RPMI8226 (cell line): ENCODE measurements around the gene CXorf65.

ENCODE experiments used
- DNase-seq: peaks from one replicate; pipeline ENCODE4 v3.0.0-alpha.2; 2015

CXorf65 gene

GRCh38 chrX:71105628-71106027 is 912 bp downstream of the CXorf65 start:
- no peak for DNase-seq

- DNase-seq, result peak; percentile 16
These were observed 3.2 kb downstream of the CXorf65 start for GRCh38 chrX:71103110-71103983.

GRCh38 chrX:71102292-71102691 is 4.2 kb downstream of the CXorf65 start:
- DNase-seq, result no peak

GRCh38 chrX:71100581-71101505 is 5.7 kb downstream of the CXorf65 start:
- no peak for DNase-seq

- no peak for DNase-seq
These were observed 6.8 kb downstream of the CXorf65 start for GRCh38 chrX:71099736-71100135.

- DNase-seq, result no peak
These were observed 7.5 kb downstream of the CXorf65 start for GRCh38 chrX:71098951-71099506.

- peak; percentile 67 for DNase-seq
These were observed 8.2 kb downstream of the CXorf65 start for GRCh38 chrX:71098302-71098701.

GRCh38 chrX:71096760-71097032 is 9.8 kb downstream of the CXorf65 start:
- no peak for DNase-seq

- no peak for DNase-seq
These were observed 10.4 kb downstream of the CXorf65 start for GRCh38 chrX:71095981-71096759.

- peak; percentile 91 for DNase-seq
These were observed 11.0 kb downstream of the CXorf65 start, which contains the start of gene FOXO4 for GRCh38 chrX:71095555-71095980. TSS of gene FOXO4 (plus strand) at chrX:71095851. CDS start at chrX:71096529, 678 bp downstream.

- DNase-seq, result no peak
These were observed 11.5 kb downstream of the CXorf65 start for GRCh38 chrX:71095033-71095432.

GRCh38 chrX:71091263-71091662 is 15.3 kb downstream of the CXorf65 start:
- DNase-seq, result no peak

- DNase-seq, result no peak
These were observed 20.6 kb downstream of the CXorf65 start for GRCh38 chrX:71085900-71086299.

GRCh38 chrX:71082822-71083221 is 23.7 kb downstream of the CXorf65 start:
- no peak for DNase-seq

- DNase-seq, result no peak
These were observed 24.4 kb downstream of the CXorf65 start for GRCh38 chrX:71082124-71082647.

- DNase-seq, result no peak
These were observed 25.0 kb downstream of the CXorf65 start for GRCh38 chrX:71081330-71082123.

GRCh38 chrX:71070531-71070930 is 36.0 kb downstream of the CXorf65 start:
- DNase-seq, result no peak

- peak; percentile 94 for DNase-seq
These were observed 38.3 kb downstream of the CXorf65 start, which contains the start of gene SNX12 for GRCh38 chrX:71068044-71068918. TSS of gene SNX12 (minus strand) at chrX:71068334. CDS start at chrX:71068306, 28 bp downstream.

- DNase-seq, result no peak
These were observed 38.9 kb downstream of the CXorf65 start for GRCh38 chrX:71067712-71068043.

GRCh38 chrX:71067089-71067488 is 39.5 kb downstream of the CXorf65 start:
- no peak for DNase-seq
